Measurements from ENCODE around the gene PLEKHO2. TPM values are rescaled to one million over a fixed set of nuclear protein-coding genes. Genes with fewer than 3 reads are reported as not detected.

The PLEKHO2 gene
- total and polyA plus RNA-seq, 10 of the 15 experiments (the other 5 are each of a cell fraction or from before 2014, with no cell fraction given), result 1.4 to 25.6 (median 20.5) TPM

- TF ChIP-seq ZBTB4 (CRISPR knock-in tag; IDR thresholded peaks at IDR 0.05) (no peak), BCL3 (IDR thresholded peaks at IDR 0.05; ENCODE audit: borderline replicate concordance, insufficient read depth, low read depth, low read length, poor library complexity, severe bottlenecking) (no peak), KAT2A (conservative IDR thresholded peaks at IDR 0.05; ENCODE audit: control insufficient read depth, low read depth, low read length) (no peak), PKNOX1 (IDR thresholded peaks at IDR 0.05) (no peak), MAX (IDR thresholded peaks at IDR 0.05; ENCODE audit: low read depth, low read length) (no peak)
These were observed at the start of gene PLEKHO2 (continued) for GRCh38 chr15:64841344-64842095.
